SIG-M5 treated with dmso at 0.1 percent for 504 hours (cell line): ENCODE data around the gene SCGB1D1.

Experiments used
- DNase-seq: peaks from one replicate; lab custom pipeline; 2025; ENCODE audit not compliant: unreplicated experiment; lab: John Stamatoyannopoulos, UW

Gene SCGB1D1, protein sequence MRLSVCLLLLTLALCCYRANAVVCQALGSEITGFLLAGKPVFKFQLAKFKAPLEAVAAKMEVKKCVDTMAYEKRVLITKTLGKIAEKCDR

GRCh38 chr11:62190011-62190410, at the start of gene SCGB1D1:
Gene SCGB1D1 (plus strand): TSS chr11:62190216. CDS start chr11:62190285, 69 bp downstream.
- no peak for DNase-seq

- no peak for DNase-seq
Observed at GRCh38 chr11:62140304-62141110, 49.5 kb upstream of the SCGB1D1 start.

- DNase-seq: no peak
Observed at GRCh38 chr11:62141111-62142042, 48.6 kb upstream of the SCGB1D1 start.

GRCh38 chr11:62142043-62142375, 48.0 kb upstream of the SCGB1D1 start:
- no peak for DNase-seq

- no peak for DNase-seq
Observed at GRCh38 chr11:62142921-62143320, 47.1 kb upstream of the SCGB1D1 start.

DNA sequence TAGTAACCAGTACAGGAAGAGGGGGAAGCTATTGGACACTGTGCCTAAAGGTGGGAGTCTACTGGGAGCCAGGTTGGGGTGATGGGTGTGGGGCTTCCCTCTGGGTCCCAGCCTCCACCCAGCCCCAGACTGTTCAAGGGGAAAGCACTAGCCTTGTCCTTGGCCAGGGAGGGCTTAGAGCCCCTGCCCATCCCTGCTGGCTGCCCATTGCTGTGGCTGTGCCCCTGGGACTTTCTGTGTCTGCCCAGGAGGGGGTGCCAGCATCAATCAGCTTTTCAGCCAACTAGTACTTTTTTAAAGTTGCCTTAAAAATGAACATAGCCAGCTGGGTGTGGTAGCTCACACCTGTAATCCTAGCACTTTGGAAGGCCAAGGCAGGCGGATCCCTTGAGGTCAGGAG, 46.3 kb upstream of the SCGB1D1 start:
- no peak for DNase-seq

DNA sequence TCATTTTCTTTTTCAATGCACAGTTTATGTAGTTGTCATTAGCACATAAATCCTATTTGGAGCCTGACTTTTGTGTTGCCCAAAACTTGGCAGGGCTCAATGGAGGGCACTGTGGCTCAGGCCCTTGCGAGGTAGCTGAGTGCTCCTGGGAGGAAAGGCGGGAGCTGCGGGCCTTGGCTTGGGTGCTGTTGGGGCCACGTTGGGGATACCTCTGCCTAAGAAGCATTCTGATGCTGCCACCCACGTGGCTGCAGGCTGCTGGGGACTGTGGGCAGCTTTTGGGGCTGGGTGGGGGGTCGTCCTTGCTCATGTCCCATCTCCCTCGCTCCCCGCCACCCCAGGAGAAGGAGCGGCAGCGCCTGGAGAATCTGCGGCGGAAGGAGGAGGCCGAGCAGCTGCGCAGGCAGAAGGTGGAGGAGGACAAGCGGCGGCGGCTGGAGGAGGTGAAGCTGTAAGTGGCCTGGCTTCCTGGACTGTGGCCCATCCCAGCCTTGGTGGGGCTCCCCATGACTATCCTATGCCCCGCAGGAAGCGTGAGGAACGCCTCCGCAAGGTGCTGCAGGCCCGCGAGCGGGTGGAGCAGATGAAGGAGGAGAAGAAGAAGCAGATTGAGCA, 45.3 kb upstream of the SCGB1D1 start:
- no peak for DNase-seq

- no peak for DNase-seq
Observed at GRCh38 chr11:62145261-62145871, 44.6 kb upstream of the SCGB1D1 start.

DNA sequence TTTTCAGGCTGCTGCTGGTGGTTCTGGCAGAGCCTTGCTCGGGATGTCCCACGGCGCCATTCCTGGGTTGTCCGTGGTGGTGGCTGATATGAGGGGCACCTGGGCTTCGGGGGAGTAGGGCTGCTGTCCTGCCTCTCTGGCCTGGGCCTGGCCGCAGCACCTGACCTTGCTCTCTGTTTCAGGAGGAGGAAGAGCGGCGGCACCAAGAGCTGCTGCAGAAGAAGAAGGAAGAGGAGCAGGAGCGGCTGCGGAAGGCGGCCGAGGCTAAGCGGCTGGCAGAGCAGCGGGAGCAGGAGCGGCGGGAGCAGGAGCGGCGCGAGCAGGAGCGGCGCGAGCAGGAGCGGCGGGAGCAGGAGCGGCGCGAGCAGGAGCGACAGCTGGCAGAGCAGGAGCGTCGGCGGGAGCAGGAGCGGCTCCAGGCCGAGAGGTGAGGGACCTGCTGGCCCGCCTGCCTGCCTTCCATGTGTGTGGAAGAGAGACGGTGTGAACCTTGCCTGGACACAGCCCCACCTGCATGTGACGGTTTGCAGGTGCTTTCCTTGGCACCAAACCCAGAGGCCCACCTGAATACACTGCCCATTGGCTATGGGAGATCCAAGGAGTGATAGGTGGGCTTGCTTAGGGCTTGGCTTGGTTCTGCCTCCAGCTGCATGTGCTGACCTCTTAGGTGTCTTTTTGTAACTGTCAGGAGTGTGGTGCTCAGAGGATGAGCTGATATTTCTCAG, 43.4 kb upstream of the SCGB1D1 start:
- DNase-seq: no peak

DNA sequence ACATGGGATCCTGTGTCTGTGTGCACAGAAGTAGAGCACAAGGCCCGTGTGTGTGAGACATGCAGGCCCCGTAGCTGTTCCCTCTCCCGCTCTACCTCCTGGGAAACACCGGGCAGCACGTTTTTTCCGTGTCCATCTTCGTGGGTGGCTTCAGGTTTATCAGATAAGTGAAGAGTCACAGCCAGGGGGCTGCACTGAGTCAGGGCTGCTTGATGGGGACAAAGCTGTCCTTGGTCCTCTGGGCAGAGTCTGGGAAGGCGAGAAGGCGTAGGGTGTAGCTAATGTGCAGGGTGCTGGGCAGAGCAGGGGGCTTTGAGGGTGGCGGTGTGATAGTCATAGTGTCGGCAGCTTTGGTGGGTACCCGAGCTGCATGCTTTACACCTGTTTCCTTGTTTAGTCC, 42.5 kb upstream of the SCGB1D1 start:
- no peak for DNase-seq

DNA sequence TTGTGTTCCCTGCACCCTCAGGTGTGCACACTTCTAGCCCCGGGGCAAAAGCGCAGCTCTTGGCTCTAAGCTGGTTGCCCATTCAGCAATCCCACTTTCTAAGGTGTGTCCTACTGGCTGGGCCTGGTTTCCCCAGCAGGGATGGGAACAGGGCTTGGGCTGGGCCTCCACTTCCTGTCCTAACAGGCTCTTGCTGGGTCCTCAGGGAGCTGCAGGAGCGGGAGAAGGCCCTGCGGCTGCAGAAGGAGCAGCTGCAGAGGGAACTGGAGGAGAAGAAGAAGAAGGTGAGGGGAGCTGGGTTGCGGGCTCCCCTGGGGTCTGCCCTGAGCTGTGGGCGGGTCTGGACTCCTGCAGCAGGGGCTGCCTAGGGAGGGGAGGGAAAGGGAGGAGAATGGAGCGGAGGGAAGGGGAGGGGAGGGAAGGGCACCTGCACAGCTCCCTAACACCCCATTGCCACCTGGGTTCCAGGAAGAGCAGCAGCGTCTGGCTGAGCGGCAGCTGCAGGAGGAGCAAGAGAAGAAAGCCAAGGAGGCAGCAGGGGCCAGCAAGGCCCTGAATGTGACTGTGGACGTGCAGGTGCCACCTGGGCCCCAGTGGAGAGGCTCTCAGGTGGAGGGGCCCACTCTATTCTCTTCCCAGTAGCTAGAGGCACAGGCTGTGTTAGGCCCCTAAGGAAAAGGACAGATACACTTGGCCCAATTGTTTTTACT, 41.6 kb upstream of the SCGB1D1 start:
- DNase-seq: no peak

DNA sequence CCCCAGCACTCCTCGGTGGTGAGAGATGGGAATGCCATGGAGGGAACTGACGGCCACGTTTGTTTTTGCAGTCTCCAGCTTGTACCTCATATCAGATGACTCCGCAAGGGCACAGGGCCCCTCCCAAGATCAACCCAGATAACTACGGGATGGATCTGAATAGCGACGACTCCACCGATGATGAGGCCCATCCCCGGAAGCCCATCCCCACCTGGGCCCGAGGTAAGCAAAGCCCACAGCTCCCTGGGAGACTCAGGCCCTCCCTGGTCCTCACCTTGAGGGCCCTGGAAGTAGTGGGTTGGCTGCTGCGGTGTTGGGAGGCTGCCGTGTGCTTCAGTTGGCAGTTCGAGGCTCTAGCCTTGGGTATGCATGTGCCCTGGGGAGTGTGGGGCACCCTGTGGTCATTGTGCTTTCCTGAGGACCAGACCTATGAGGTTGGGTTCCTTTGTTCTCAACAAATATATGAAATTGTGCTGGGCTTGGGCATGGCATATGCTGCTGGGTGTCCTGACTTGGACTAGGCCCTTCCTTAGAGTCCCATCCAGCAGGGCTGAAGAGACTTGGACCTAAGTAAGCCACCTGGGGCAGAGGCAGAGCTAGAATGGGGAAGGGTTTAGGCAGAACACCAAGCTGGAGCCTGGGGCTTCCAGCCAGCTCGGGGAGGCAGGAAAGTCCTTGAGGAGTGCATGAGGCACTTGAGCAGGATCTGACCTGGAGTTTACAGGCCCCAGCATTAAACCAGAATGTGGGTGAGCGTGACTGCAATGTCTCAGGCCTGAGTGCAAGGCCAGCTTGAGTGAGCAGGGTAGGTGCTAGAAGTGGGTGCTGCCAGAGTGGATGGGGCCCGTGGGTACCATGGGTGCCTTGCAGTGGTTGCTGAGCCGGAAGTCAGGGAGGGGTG, 39.8 kb upstream of the SCGB1D1 start:
- no peak for DNase-seq

- DNase-seq: no peak
Observed at GRCh38 chr11:62150887-62151736, 38.9 kb upstream of the SCGB1D1 start.

DNA sequence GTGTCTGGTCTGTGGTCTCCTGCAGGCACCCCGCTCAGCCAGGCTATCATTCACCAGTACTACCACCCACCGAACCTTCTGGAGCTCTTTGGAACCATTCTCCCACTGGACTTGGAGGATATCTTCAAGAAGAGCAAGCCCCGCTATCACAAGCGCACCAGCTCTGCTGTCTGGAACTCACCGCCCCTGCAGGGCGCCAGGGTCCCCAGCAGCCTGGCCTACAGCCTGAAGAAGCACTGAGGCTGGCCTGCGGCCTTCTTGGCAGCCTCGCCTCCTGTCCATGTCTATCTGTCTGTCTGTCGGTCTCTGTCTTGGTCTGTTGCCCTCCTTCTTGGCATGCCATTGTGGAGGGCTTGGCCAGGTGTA, 38.3 kb upstream of the SCGB1D1 start:
- no peak for DNase-seq

DNA sequence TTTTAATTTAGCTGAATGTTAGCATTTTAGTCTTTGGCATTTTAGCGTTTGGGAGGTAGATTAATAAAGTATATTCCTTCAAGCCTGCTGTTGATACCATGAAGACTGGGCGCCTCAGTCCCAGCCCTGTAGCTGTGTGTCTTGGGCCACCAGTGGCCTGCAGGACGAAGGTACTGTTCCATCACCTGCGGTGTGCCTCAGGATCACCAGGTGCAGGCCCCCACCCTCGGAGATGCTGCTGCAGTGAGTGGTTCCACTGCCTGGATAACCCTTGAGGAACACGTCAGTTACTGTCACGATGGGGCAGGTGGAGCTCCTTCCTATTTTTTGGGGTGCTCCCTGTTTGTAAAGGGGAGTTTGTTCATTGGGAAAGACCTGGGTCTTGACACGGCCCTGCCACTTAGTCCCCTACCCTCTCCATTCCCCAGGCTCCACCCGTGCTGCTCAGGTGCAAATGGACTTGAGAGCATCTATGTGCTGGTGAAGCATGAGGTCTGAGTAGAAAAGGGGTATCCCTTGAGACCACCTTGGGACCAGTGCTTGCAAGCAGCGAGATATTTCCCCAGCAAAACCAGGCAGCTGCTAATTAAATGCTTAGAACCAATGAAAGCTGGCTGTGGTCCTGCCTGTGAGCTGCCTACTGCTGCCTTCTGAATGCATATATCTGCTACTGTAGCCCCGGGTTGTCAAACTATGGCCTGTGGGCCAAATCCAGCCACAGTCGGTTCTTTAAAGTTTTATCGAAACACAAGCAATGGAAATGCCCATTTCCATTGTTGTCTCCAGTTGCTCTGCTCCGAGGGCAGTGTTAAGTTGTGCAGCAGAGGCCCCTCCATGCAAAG, 37.5 kb upstream of the SCGB1D1 start:
- no peak for DNase-seq

- DNase-seq: no peak
Observed at GRCh38 chr11:62153087-62153395, 37.0 kb upstream of the SCGB1D1 start.

- DNase-seq: no peak
Observed at GRCh38 chr11:62153617-62154016, 36.4 kb upstream of the SCGB1D1 start.
